DMS 273 (cell line): Measurements from ENCODE around the gene FBXO5.

Experiments
- DNase-seq: peaks from one replicate; lab custom pipeline; 2025; ENCODE audit not compliant: unreplicated experiment; lab: John Stamatoyannopoulos, UW

Gene FBXO5

GRCh38 chr6:152952866-152953509, 29.9 kb downstream of the FBXO5 start:
- peak; percentile 57 for DNase-seq

GRCh38 chr6:152952045-152952444, 30.8 kb downstream of the FBXO5 start:
- DNase-seq, result no peak

GRCh38 chr6:152950240-152950639, 32.6 kb downstream of the FBXO5 start:
- no peak for DNase-seq

- DNase-seq, result peak; percentile 70
Observed at GRCh38 chr6:152948150-152948768, 34.6 kb downstream of the FBXO5 start.

- DNase-seq, result no peak
Observed at GRCh38 chr6:152946995-152947394, 35.8 kb downstream of the FBXO5 start.

GRCh38 chr6:152946484-152946883, 36.4 kb downstream of the FBXO5 start:
- no peak for DNase-seq

GRCh38 chr6:152943260-152943897, 39.5 kb downstream of the FBXO5 start:
- DNase-seq, result no peak

- DNase-seq, result no peak
Observed at GRCh38 chr6:152942319-152942869, 40.4 kb downstream of the FBXO5 start.

GRCh38 chr6:152941746-152942145, 41.1 kb downstream of the FBXO5 start:
- DNase-seq, result no peak

GRCh38 chr6:152932865-152933264, 50.0 kb downstream of the FBXO5 start:
- DNase-seq, result no peak

GRCh38 chr6:152922706-152923105, 60.1 kb downstream of the FBXO5 start:
- no peak for DNase-seq
